BLaER1 treated with 17β-estradiol and CSF1 and Interleukin-3, amounts not matched to agents 10 nM and 100 nM (cell line): ENCODE results near the gene GMEB1.
"Not testable (repeated sequence)": the region's sequence is repeated elsewhere in the genome, so short reads cannot be mapped to it uniquely, and the experiment has no call there.

ENCODE experiments used
- H3K27ac ChIP-seq, 11 experiments: shearing (Covaris generic); formaldehyde crosslinking; 2 replicates each; pipeline ENCODE4 v1.8.1; 2022
- H3K27me3 ChIP-seq, 11 experiments: shearing (Covaris generic); formaldehyde crosslinking; 2 replicates each; pipeline ENCODE4 v1.8.1; 2022
- H3K36me3 ChIP-seq, 11 experiments: shearing (Covaris generic); formaldehyde crosslinking; 2 replicates each; pipeline ENCODE4 v1.8.1; 2022
- H3K4me1 ChIP-seq, 10 experiments: shearing (Covaris generic); formaldehyde crosslinking; 2 replicates each; pipeline ENCODE4 v1.8.1; 2022
- H3K4me2 ChIP-seq, 11 experiments: shearing (Covaris generic); formaldehyde crosslinking; 2 replicates each; pipeline ENCODE4 v1.8.1; 2022
- H3K4me3 ChIP-seq, 10 experiments: shearing (Covaris generic); formaldehyde crosslinking; 2 replicates each; pipeline ENCODE4 v1.8.1; 2022
- H3K9ac ChIP-seq, 11 experiments: shearing (Covaris generic); formaldehyde crosslinking; 2 replicates each; pipeline ENCODE4 v1.8.1; 2022
- H3K9me3 ChIP-seq, 11 experiments: shearing (Covaris generic); formaldehyde crosslinking; replicated peaks in 1 of 11; 2 replicates each; pipeline ENCODE4 v1.8.1; 2022
- H4K20me1 ChIP-seq, 11 experiments: shearing (Covaris generic); formaldehyde crosslinking; 2 replicates each; pipeline ENCODE4 v1.8.1; 2022
- Cebpa-rat ChIP-seq, 11 experiments: shearing (Covaris generic); IDR thresholded peaks; 2 replicates each; pipeline ENCODE4 v1.8.1; 2022

Gene GMEB1, protein sequence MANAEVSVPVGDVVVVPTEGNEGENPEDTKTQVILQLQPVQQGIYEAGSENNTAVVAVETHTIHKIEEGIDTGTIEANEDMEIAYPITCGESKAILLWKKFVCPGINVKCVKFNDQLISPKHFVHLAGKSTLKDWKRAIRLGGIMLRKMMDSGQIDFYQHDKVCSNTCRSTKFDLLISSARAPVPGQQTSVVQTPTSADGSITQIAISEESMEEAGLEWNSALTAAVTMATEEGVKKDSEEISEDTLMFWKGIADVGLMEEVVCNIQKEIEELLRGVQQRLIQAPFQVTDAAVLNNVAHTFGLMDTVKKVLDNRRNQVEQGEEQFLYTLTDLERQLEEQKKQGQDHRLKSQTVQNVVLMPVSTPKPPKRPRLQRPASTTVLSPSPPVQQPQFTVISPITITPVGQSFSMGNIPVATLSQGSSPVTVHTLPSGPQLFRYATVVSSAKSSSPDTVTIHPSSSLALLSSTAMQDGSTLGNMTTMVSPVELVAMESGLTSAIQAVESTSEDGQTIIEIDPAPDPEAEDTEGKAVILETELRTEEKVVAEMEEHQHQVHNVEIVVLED

GRCh38 chr1:28668191-28668955 is at the start of gene GMEB1:
GMEB1 (plus strand) TSS chr1:28668784; CDS start chr1:28683613, 14,829 bp downstream.
- H3K36me3 ChIP-seq, result peaks cover 0 to 12% (median 4%) of the 10 kb centered on the region in 11 experiments; a peak in 5 of 22 replicates
- peak within 1 kb of the TSS; percentile 98 to 100 (median 100) for H3K9ac ChIP-seq
- H3K27me3 ChIP-seq, result no peaks in the 10 kb centered on the region
- H3K4me2 ChIP-seq, result peak within 1 kb of the TSS; percentile 78 to 94 (median 92)
- peaks cover 18 to 35% (median 24%) of the 10 kb centered on the region in 10 experiments for H3K4me1 ChIP-seq
- H3K4me3 ChIP-seq, result peak within 1 kb of the TSS; percentile 86 to 100 (median 97)
- H3K9me3 ChIP-seq, result no peaks in the 10 kb centered on the region
- peaks cover 0 to 6% (median 0%) of the 10 kb centered on the region in 11 experiments; a peak in 4 of 22 replicates for H4K20me1 ChIP-seq
- peak within 1 kb of the TSS; percentile 99 to 100 (median 100) for H3K27ac ChIP-seq
- no peak for TF ChIP-seq Cebpa-rat (IDR thresholded peaks at IDR 0.05)

- Histone ChIP-seq H3K36me3 (peaks cover 0 to 19% (median 8%) of the 10 kb centered on the region in 11 experiments; a peak in 3 of 22 replicates), H4K20me1 (peaks cover 0 to 21% (median 0%) of the 10 kb centered on the region in 11 experiments; a peak in 4 of 22 replicates), H3K27ac (no peak overlapping the region), H3K4me2 (no peak overlapping the region), H3K4me1 (peaks cover 0 to 11% (median 5%) of the 10 kb centered on the region in 10 experiments; a peak in 9 of 20 replicates), H3K9me3 (no peaks in the 10 kb centered on the region; a peak in 1 of 22 replicates), H3K9ac (no peak overlapping the region), H3K27me3 (no peaks in the 10 kb centered on the region), H3K4me3 (no peak overlapping the region)
- no peak for TF ChIP-seq Cebpa-rat (IDR thresholded peaks at IDR 0.05)
Observed at GRCh38 chr1:28631713-28632112, 36.9 kb upstream of the GMEB1 start.

DNA sequence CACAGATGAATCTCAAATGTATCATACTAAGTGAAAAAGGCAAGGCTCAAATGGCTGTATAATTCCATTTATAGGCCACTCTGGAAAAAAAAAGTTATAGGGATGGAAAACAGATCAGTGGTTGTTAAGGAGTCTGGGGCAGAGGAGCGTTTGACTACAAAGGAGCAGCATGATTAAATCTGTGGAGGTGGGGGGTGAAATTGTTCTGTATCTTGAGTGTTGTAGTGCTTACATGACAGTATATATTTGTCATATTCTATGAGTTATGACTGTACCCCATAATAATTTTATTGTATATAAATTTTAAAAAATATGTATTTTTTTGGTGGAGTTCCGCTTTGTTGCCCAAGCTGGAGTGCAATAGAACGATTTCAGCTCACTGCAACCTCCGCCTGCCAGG is 36.0 kb upstream of the GMEB1 start:
- Histone ChIP-seq H3K27me3 (no peaks in the 10 kb centered on the region), H3K9me3 (no peaks in the 10 kb centered on the region; a peak in 1 of 22 replicates), H3K4me2 (no peak overlapping the region), H3K36me3 (peaks cover 0 to 19% (median 8%) of the 10 kb centered on the region in 11 experiments; a peak in 3 of 22 replicates), H3K9ac (no peak overlapping the region), H3K4me1 (peaks cover 0 to 11% (median 5%) of the 10 kb centered on the region in 10 experiments; a peak in 9 of 20 replicates), H3K4me3 (no peak overlapping the region), H3K27ac (no peak overlapping the region), H4K20me1 (peaks cover 0 to 21% (median 0%) of the 10 kb centered on the region in 11 experiments; a peak in 4 of 22 replicates)
- TF ChIP-seq Cebpa-rat (IDR thresholded peaks at IDR 0.05), result no peak

GRCh38 chr1:28640766-28641165 is 27.8 kb upstream of the GMEB1 start:
- Histone ChIP-seq H3K9ac (peak overlapping the region in 9 of 11 experiments; percentile 5 to 97 (median 94); a peak in 8 of 22 replicates), H3K36me3 (peaks cover 0 to 8% (median 0%) of the 10 kb centered on the region in 11 experiments; a peak in 1 of 22 replicates), H4K20me1 (peaks cover 0 to 18% (median 0%) of the 10 kb centered on the region in 11 experiments; a peak in 6 of 22 replicates), H3K27me3 (no peaks in the 10 kb centered on the region), H3K4me1 (peaks cover 30 to 45% (median 32%) of the 10 kb centered on the region in 10 experiments), H3K27ac (peak overlapping the region in 1 of 11 experiments; percentile 54; a peak in 1 of 22 replicates), H3K9me3 (no peaks in the 10 kb centered on the region), H3K4me3 (peak overlapping the region in 3 of 10 experiments; percentile 89 to 91 (median 90); a peak in 3 of 20 replicates), H3K4me2 (peak overlapping the region; percentile 81 to 91 (median 86))
- no peak for TF ChIP-seq Cebpa-rat (IDR thresholded peaks at IDR 0.05)

GRCh38 chr1:28642056-28642846 is 26.3 kb upstream of the GMEB1 start:
- peaks cover 34 to 58% (median 41%) of the 10 kb centered on the region in 10 experiments for H3K4me1 ChIP-seq
- H3K9ac ChIP-seq, result peak overlapping the region; percentile 91 to 97 (median 94)
- H3K4me2 ChIP-seq, result peak overlapping the region; percentile 81 to 91 (median 86)
- H3K27me3 ChIP-seq, result no peaks in the 10 kb centered on the region
- H3K4me3 ChIP-seq, result peak overlapping the region; percentile 76 to 93 (median 86)
- peaks cover 0 to 14% (median 0%) of the 10 kb centered on the region in 11 experiments; a peak in 4 of 22 replicates for H4K20me1 ChIP-seq
- peak overlapping the region; percentile 88 to 97 (median 95) for H3K27ac ChIP-seq
- no peaks in the 10 kb centered on the region for H3K9me3 ChIP-seq
- no peak for TF ChIP-seq Cebpa-rat (IDR thresholded peaks at IDR 0.05)
- 0 out of 22 replicates have a peak, but pooled peaks cover 0 to 4% (median 0%) of the 10 kb centered on the region in 11 experiments for H3K36me3 ChIP-seq

DNA sequence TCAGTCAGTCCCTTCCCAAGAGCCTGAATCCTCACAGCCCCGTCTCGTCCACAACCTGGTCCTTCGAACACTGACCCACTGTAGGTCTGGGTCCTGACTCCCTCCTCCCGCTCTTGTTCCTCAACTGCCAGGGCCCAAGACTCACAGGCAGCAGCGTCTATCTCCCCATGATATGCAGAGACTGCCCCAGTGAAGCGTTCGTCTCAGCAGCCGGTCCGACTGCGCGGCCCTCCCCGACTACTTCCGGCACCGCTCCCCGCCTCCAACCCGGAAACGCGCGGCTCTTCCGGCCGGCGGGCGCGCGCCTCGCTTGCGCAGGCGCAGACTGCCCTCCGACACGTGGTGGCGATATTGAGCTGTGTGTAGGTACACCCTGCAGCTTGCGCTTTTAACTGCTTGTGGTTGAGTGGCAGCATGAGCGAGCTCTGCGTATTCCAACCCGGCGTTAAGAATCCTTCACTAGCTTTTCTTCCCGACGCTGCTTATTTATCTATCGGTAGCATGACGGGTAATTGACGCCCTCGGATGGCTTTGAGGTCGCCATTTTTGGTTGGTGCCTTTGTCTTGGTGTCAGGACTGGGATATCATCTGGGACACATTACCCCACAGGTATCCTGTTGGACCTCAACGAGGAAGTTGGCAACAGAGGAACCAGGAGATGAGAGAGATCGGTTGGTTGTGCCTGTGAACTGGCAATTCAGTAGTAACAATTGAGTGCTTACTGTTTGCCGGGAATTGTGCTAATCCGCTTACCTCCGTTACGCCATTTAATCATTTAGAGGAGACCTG is 25.5 kb upstream of the GMEB1 start, which contains the start of gene TAF12:
Gene TAF12 (minus strand): TSS at position 221 of the 789 bp plus-strand sequence. CDS start 20,986 bp downstream, outside the sequence.
- peaks cover 41 to 65% (median 49%) of the 10 kb centered on the region in 10 experiments for H3K4me1 ChIP-seq
- peak within 1 kb of the TSS; percentile 92 to 97 (median 95) for H3K27ac ChIP-seq
- H3K9me3 ChIP-seq, result no peaks in the 10 kb centered on the region
- H3K36me3 ChIP-seq, result no peaks in the 10 kb centered on the region
- TF ChIP-seq Cebpa-rat (IDR thresholded peaks at IDR 0.05), result no peak
- H3K9ac ChIP-seq, result peak within 1 kb of the TSS; percentile 91 to 97 (median 94)
- peaks cover 0 to 14% (median 0%) of the 10 kb centered on the region in 11 experiments; a peak in 4 of 22 replicates for H4K20me1 ChIP-seq
- H3K4me3 ChIP-seq, result peak within 1 kb of the TSS; percentile 76 to 93 (median 86)
- H3K4me2 ChIP-seq, result peak within 1 kb of the TSS; percentile 85 to 96 (median 88)
- H3K27me3 ChIP-seq, result no peaks in the 10 kb centered on the region

DNA sequence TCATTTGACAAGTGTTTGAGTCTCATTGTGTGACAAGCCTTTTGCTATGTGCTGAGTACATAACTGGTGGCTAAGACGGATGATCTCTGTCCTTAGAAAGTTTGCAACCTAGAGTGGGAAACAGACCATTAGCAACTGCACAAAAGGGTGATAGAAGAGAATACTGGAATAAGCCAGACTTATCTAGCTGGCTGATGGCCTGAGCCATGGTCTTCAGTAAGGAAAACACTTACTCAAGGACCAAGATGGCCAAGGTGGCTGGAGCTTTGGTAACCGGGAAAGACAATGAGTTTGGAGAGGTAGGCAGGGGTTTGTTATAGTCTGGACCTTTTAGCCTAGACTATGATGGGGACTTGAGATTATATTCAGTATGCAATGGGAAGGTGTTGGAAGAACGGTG is 24.1 kb upstream of the GMEB1 start:
- peak overlapping the region in 9 of 10 experiments; percentile 77 to 93 (median 87); a peak in 13 of 20 replicates for H3K4me3 ChIP-seq
- peaks cover 46 to 69% (median 53%) of the 10 kb centered on the region in 10 experiments for H3K4me1 ChIP-seq
- no peaks in the 10 kb centered on the region for H3K36me3 ChIP-seq
- TF ChIP-seq Cebpa-rat (IDR thresholded peaks at IDR 0.05), result no peak
- H4K20me1 ChIP-seq, result peaks cover 0 to 14% (median 0%) of the 10 kb centered on the region in 11 experiments; a peak in 4 of 22 replicates
- H3K9ac ChIP-seq, result peak overlapping the region; percentile 91 to 97 (median 94)
- H3K9me3 ChIP-seq, result no peaks in the 10 kb centered on the region
- no peaks in the 10 kb centered on the region for H3K27me3 ChIP-seq
- peak overlapping the region in 10 of 11 experiments; percentile 92 to 97 (median 95); a peak in 20 of 22 replicates for H3K27ac ChIP-seq
- H3K4me2 ChIP-seq, result peak overlapping the region; percentile 82 to 96 (median 88)

DNA sequence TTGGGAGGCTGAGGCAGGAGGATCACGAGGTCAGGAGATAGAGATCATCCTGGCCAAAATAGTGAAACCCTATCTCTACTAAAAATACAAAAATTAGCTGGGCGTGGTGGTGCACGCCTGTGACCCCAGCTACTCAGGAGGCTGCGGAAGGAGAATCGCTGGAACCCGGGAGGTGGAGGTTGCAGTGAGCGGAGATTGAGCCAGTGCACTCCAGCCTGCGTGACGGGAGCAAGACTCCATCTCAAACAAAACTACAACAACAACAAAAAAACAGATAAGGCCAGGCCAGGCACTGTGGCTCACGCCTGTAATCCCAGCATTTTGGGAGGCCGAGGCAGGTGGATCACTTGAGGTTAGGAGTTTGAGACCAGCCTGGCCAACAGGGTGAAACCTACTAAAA is 23.2 kb upstream of the GMEB1 start:
- Histone ChIP-seq H4K20me1 (peaks cover 0 to 14% (median 0%) of the 10 kb centered on the region in 11 experiments; a peak in 2 of 22 replicates), H3K4me1 (peaks cover 52 to 69% (median 55%) of the 10 kb centered on the region in 10 experiments), H3K27ac (peak overlapping the region in 5 of 11 experiments; percentile 28 to 39 (median 30); a peak in 6 of 22 replicates)

More for the DNA sequence above, 23.2 kb upstream of the GMEB1 start:
- H3K27me3 ChIP-seq, H3K4me3 ChIP-seq, H3K36me3 ChIP-seq, H3K9me3 ChIP-seq: not testable (repeated sequence)
- peak overlapping the region in 1 of 11 experiments; percentile 1; a peak in 2 of 22 replicates for H3K9ac ChIP-seq
- peak overlapping the region in 1 of 11 experiments; percentile 96; a peak in 1 of 22 replicates for H3K4me2 ChIP-seq
